WTC11 (cell line): ENCODE data around the gene AP1S1. TPM values are rescaled to one million over a fixed set of nuclear protein-coding genes. Genes with fewer than 3 reads are reported as not detected.

Experiments used
- ATAC-seq: fragments of 200-7000 bp; cut with Tn5 transposase; 2 replicates; pipeline ENCODE4 v1.10.0; 2021; ENCODE audit warnings: mild to moderate bottlenecking, moderate library complexity
- CTCF ChIA-PET: fragments of 300-600 bp; sonication (Branson Sonifier 250); formaldehyde crosslinking; loops from one replicate; lab custom pipeline; 2021; ENCODE audit warnings: antibody characterized with exemption; lab: Charles Lee
- POLR2A ChIA-PET: fragments of 350-600 bp; sonication (Branson Sonifier 250); formaldehyde crosslinking; loops from one replicate; lab custom pipeline; 2021; ENCODE audit warnings: antibody characterized with exemption; lab: Charles Lee
- DNase-seq: peaks from one replicate; pipeline ENCODE4 v3.0.0; 2021; ENCODE audit warnings: low spot score
- H3K27ac Mint-ChIP-seq: 2 replicates; pipeline ENCODE4 v1.8.0; 2021; ENCODE audit warnings: mixed read lengths
- H3K27me3 Mint-ChIP-seq: 2 replicates; pipeline ENCODE4 v1.8.0; 2021; ENCODE audit warnings: low read depth, mild to moderate bottlenecking, moderate library complexity, mixed read lengths
- H3K36me3 Mint-ChIP-seq: 2 replicates; pipeline ENCODE4 v1.8.0; 2021; ENCODE audit warnings: mixed read lengths
- H3K4me1 Mint-ChIP-seq: 2 replicates; pipeline ENCODE4 v1.8.0; 2022; ENCODE audit warnings: mixed read lengths
- H3K4me3 Mint-ChIP-seq: 2 replicates; pipeline ENCODE4 v1.8.0; 2021; ENCODE audit warnings: mild to moderate bottlenecking, moderate library complexity, mixed read lengths
- H3K9me3 Mint-ChIP-seq: 2 replicates; pipeline ENCODE4 v1.8.0; 2021; ENCODE audit warnings: mixed read lengths
- CBFB ChIP-seq: sonication (generic); formaldehyde crosslinking; IDR thresholded peaks from 2 replicates; pipeline ENCODE4 v1.8.1; 2022; ENCODE audit warnings: mild to moderate bottlenecking, low read depth, missing genetic modification reagents
- E2F5 ChIP-seq: sonication (generic); formaldehyde crosslinking; IDR thresholded peaks from 2 replicates; pipeline ENCODE4 v1.8.1; 2022; ENCODE audit warnings: mild to moderate bottlenecking, moderate library complexity, missing genetic modification reagents
- ERG ChIP-seq: fragments of 250-450 bp; sonication (Bioruptor Pico); IDR thresholded peaks from 2 replicates; pipeline ENCODE4 v1.8.0; 2021; ENCODE audit warnings: mild to moderate bottlenecking
- HMGA2 ChIP-seq: fragments of 250-450 bp; sonication (Bioruptor Pico); IDR thresholded peaks from 2 replicates; pipeline ENCODE4 v1.4.0; 2021; ENCODE audit warnings: mild to moderate bottlenecking, moderate library complexity
- JAZF1 ChIP-seq: fragments of 250-450 bp; sonication (Bioruptor Pico); IDR thresholded peaks from 2 replicates; pipeline ENCODE4 v1.9.0; 2021; ENCODE audit warnings: moderate library complexity, mild to moderate bottlenecking, inconsistent platforms
- KAT7 ChIP-seq: sonication (generic); formaldehyde crosslinking; IDR thresholded peaks from 2 replicates; pipeline ENCODE4 v1.8.1; 2023; ENCODE audit warnings: missing genetic modification reagents, mild to moderate bottlenecking, borderline replicate concordance
- MYBL2 ChIP-seq: sonication (generic); formaldehyde crosslinking; IDR thresholded peaks from 2 replicates; pipeline ENCODE4 v1.8.1; 2023; ENCODE audit warnings: mild to moderate bottlenecking, moderate library complexity, missing genetic modification reagents
- NFATC4 ChIP-seq: fragments of 250-450 bp; sonication (Bioruptor Pico); IDR thresholded peaks from 2 replicates; pipeline ENCODE4 v1.9.0; 2021; ENCODE audit warnings: mild to moderate bottlenecking
- NFYB ChIP-seq: sonication (generic); formaldehyde crosslinking; conservative IDR thresholded peaks from 2 replicates; pipeline ENCODE4 v1.8.0; 2022; ENCODE audit warnings: low read depth, missing genetic modification reagents
- NR2C2 ChIP-seq: sonication (generic); formaldehyde crosslinking; IDR thresholded peaks from 2 replicates; pipeline ENCODE4 v1.8.0; 2022; ENCODE audit warnings: mild to moderate bottlenecking, missing genetic modification reagents
- OVOL2 ChIP-seq: fragments of 250-450 bp; sonication (Bioruptor Pico); IDR thresholded peaks from 2 replicates; pipeline ENCODE4 v1.9.0; 2021; ENCODE audit warnings: mild to moderate bottlenecking, borderline replicate concordance
- PRDM15 ChIP-seq: sonication (generic); formaldehyde crosslinking; IDR thresholded peaks from 2 replicates; pipeline ENCODE4 v1.8.0; 2022; ENCODE audit warnings: missing genetic modification reagents
- SOX15 ChIP-seq: fragments of 250-450 bp; sonication (Bioruptor Pico); IDR thresholded peaks from 2 replicates; pipeline ENCODE4 v1.9.0; 2021; ENCODE audit warnings: mild to moderate bottlenecking
- SP1 ChIP-seq: sonication (generic); formaldehyde crosslinking; conservative IDR thresholded peaks from 2 replicates; pipeline ENCODE4 v1.8.1; 2022; ENCODE audit warnings: missing genetic modification reagents
- ZBTB21 ChIP-seq: sonication (generic); formaldehyde crosslinking; IDR thresholded peaks from 2 replicates; pipeline ENCODE4 v1.8.1; 2023; ENCODE audit warnings: mild to moderate bottlenecking, missing genetic modification reagents, borderline replicate concordance
- ZNF219 ChIP-seq: sonication (generic); formaldehyde crosslinking; IDR thresholded peaks from 2 replicates; pipeline ENCODE4 v1.8.0; 2023; ENCODE audit warnings: missing genetic modification reagents, mild to moderate bottlenecking, borderline replicate concordance
- ZNF423 ChIP-seq: fragments of 250-450 bp; sonication (Bioruptor Pico); IDR thresholded peaks from 2 replicates; pipeline ENCODE4 v2.1.2; 2022; ENCODE audit warnings: mild to moderate bottlenecking, moderate library complexity
- ZNF512 ChIP-seq: sonication (generic); formaldehyde crosslinking; IDR thresholded peaks from 2 replicates; pipeline ENCODE4 v1.8.1; 2022; ENCODE audit warnings: missing genetic modification reagents, borderline replicate concordance
- ZNF532 ChIP-seq: fragments of 250-450 bp; sonication (Bioruptor Pico); IDR thresholded peaks from 2 replicates; pipeline ENCODE4 v1.9.0; 2021; ENCODE audit warnings: mild to moderate bottlenecking, borderline replicate concordance
- total RNA-seq: library from RNA; stranded (reverse); gene quantifications from 3 replicates; pipeline ENCODE4 v1.2.3, GENCODE V29; 2021

The AP1S1 gene
- total RNA-seq, 1 experiment from 2014 or later, result 60.7 TPM

- Mint-ChIP-seq H3K27me3 (peaks cover 98% of the 10 kb centered on the region), H3K27ac (no peak overlapping the region), H3K4me3 (peak overlapping the region; percentile 74), H3K4me1 (peaks cover 61% of the 10 kb centered on the region), H3K9me3 (no peaks in the 10 kb centered on the region), H3K36me3 (no peaks in the 10 kb centered on the region)
- ATAC-seq, result no peak
- no peak for DNase-seq
- TF ChIP-seq NFYB (CRISPR knock-in tag), result no peak
- no peak for TF ChIP-seq ZBTB21 (CRISPR knock-in tag)
- no peak for TF ChIP-seq E2F5 (CRISPR knock-in tag)
- no peak for TF ChIP-seq HMGA2 (CRISPR knock-in tag)
- no peak for TF ChIP-seq PRDM15 (CRISPR knock-in tag)
- TF ChIP-seq KAT7 (CRISPR knock-in tag), result no peak
- TF ChIP-seq CBFB (CRISPR knock-in tag), result no peak
- TF ChIP-seq ERG (CRISPR knock-in tag), result no peak
- no peak for TF ChIP-seq JAZF1 (CRISPR knock-in tag)
- no peak for TF ChIP-seq ZNF423 (CRISPR knock-in tag)
- TF ChIP-seq NFATC4 (CRISPR knock-in tag), result no peak
- no peak for TF ChIP-seq SOX15 (CRISPR knock-in tag)
- TF ChIP-seq ZNF219 (CRISPR knock-in tag), result no peak
- no peak for TF ChIP-seq SP1 (CRISPR knock-in tag)
- TF ChIP-seq ZNF512, result no peak
- no peak for TF ChIP-seq MYBL2 (CRISPR knock-in tag)
- no peak for TF ChIP-seq OVOL2 (CRISPR knock-in tag)
- no peak for TF ChIP-seq ZNF532 (CRISPR knock-in tag)
- TF ChIP-seq NR2C2 (CRISPR knock-in tag), result no peak
- POLR2A ChIA-PET, result interaction anchor here (0.9 to 2.0 kb wide), 3 partner anchors 11 to 29 kb away, joined by 3 to 15 read pairs (median 4); no protein-coding TSS in a partner anchor
- CTCF ChIA-PET, result interaction anchor here (0.8 to 2.5 kb wide), 9 partner anchors 8 to 111 kb away, joined by 3 to 37 read pairs (median 9); partner anchors contain the start of gene AP1S1
These were observed 17.2 kb downstream of the AP1S1 start for GRCh38 chr7:101171442-101171837.
